NCI-H510A (cell line): ENCODE results near the gene MTX1.
A peak's percentile ranks its signal among the peaks of the same experiment; 100 is the strongest.
"Not testable (repeated sequence)": the region's sequence is repeated elsewhere in the genome, so short reads cannot be mapped to it uniquely, and the experiment has no call there.

Experiments used
- DNase-seq: peaks from one replicate; lab custom pipeline; 2025; lab: John Stamatoyannopoulos, UW

MTX1 gene

DNA sequence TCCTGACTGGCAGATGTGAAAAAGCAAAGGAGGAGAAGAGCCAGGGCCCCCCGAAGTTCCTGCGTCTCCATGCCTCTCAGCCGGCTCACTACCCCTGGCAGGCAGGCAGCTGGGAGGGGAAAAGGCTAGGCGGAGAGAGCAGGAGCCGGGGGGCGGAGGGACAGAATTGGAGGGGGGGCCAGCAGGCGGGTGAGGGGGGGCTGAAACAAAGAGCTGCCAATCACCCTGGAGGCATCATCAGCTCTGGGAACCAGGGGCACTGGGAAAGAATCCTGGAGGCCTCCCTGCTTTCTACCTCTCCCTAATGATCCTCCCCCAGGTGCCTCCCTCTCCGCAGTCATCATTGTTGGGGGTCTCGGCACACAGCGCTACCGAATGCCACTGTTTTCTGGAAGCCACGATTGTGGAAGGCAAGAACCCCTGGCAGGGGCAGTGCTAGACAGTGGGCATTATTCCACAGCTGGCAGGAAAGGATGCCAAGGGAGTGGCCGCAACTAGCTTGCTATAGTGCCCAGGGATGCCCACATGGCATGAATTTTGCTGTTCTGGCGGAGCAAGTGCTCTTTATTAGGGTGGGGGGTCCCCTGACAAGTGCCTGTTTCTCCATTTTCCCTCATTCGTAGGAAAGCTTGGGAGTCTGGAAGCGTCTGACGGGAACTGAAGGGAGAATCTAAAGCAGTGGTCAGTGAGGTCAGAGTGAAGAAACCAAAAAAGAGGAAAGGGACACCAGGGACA lies 522 bp upstream of the MTX1 start, which contains the start of gene THBS3:
Gene THBS3, minus strand, starts transcription at position 92 of the 735 bp plus-strand sequence. Its CDS starts 21 bp downstream, at position 71.
- DNase-seq, result no peak

- no peak for DNase-seq
These were observed 822 bp downstream of the MTX1 start for GRCh38 chr1:155209312-155209721.

DNA sequence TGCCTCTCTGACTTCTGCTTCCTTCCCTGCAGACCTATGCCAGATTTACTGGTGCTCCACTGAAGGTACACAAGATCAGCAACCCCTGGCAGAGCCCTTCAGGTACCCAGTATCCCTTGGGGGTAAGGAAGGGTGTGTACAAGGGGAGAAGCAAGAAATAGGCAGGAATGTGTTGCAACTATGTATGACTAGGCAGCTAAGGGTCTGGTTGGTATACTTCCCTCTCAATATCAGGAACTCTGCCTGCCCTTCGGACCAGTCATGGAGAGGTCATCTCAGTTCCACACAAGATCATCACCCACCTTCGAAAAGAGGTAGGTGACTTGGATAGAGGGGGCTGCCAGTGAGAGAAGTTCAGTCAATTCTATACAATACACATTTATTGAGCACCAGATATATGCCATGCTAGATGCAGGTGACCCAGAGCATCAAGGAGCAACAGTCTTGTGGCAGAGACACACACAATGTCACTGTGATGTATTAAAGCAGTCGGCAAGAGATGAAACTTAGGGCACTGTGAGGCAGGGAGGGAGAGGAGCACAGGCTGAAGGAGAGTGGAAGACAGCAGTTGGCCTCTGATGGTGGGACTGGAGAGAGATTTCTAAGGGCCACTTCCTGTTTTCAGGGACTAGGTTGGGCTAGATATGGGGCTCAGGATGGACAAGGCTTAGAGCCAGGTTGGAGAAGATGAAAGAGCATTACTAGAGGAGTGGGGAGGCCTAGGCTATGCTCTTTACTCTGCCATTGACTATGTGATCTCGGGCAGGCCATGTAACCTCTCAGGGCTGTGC lies 2.0 kb downstream of the MTX1 start:
- DNase-seq, result no peak

DNA sequence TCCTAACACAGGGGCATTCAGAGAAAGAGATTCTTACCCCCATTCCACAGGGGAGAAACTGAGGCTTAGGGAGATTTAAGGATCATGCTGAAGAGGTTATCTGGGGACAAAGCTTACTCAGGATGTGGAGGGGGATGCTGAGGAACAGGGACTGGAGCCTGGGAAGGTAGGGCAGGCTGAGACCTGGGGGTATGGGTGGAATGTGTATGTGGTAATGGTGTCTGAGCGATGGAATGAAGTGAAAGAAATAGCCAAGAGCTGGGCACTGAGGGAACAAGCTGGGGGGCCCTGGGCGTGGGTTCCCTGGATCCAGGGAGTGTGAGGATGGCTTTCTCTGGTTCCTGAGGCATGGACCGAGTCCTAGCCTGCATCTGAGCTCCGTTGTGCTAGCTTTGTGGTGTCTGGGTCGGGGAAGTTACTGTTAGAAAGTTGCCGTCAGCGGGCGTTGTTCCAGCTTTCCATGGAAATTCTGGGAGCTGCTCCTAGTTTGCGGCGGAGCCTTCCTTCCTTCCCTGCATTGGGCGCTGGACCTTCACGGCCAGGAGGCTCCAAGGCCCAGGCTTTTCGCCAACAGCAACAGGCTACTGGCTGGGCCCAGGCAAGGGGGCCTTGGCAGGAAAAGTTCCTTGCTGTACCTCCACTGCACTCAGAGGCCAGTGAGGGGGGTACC lies 3.0 kb downstream of the MTX1 start:
- DNase-seq, result not testable (repeated sequence)

DNA sequence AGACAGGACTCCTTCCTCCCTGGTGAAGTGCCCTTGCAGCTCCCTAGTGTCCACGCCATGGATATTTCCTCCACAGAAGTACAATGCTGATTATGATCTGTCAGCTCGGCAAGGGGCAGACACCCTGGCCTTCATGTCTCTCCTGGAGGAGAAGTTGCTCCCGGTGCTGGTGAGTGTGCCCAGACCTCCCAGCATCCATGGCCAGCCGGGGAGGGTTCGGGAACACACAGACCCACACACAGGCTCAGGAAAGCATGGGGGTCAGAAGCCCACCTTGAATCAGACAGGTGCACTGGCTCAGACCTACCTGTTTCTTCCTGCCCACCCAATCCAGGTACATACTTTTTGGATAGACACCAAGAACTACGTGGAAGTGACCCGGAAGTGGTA lies 3.6 kb downstream of the MTX1 start:
- not testable (repeated sequence) for DNase-seq

DNA sequence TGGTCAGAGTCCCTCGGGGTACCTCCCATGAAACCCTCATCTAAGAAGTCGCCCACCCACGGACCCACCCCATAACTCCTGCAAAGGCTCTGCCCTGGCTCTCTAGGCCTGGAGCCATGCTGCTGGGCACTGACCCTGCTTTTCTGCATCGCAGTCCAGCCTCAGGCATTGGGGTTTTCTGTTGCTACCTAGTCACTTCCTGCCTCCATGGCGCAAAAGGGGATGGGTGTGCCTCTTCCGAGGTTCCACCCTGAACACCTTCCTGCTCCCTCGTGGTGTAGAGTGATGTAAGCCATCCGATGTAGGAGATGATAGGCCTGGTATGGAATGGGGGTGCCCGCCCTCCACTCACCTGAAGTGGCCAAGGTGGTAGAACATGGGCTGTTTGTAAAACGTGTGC lies 6.2 kb downstream of the MTX1 start:
- not testable (repeated sequence) for DNase-seq

GRCh38 chr1:155218854-155219591 lies 10.5 kb downstream of the MTX1 start:
- DNase-seq, result peak; percentile 41

DNA sequence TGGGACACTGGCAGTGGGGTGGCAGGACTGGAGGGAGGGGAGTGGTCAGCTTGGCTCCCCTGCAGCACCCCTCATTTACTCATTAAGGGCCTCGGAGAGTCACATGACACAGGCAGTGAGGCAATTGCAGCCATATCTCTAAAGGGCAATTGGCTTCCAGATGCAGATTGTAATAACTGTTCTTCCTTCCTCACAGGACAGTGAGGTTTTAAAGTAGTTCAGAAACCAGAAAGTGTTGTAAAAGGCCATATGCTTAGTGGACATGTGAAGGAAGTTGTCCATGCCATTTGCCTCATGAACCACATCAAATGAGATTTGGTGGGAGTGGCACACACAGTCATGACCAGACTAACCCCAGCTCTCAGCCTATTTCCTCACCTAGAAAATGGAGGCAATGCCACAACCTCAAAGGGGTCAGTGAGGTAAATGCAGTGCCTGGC lies 11.1 kb downstream of the MTX1 start:
- DNase-seq, result no peak

- not testable (repeated sequence) for DNase-seq
These were observed 11.9 kb downstream of the MTX1 start for GRCh38 chr1:155220211-155220965.

DNA sequence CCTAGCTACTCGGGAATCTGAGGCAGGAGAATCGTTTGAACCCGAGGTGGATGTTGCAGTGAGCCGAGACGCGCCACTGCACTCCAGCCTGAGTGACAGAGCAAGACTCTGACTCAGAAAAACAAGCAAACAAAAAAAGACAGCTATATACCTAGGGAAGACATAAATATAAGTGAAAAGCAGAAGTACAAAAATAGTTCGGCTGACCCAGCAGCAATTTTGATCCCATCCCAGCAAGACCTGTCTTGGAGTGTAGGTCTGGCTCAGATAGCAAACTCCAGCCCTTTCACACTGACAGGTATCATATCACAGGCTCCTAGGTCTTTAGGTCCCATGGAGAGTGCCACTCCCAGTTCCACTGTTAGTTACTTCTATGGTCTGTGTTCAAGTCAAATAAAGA lies 14.6 kb downstream of the MTX1 start:
- no peak for DNase-seq

GRCh38 chr1:155225404-155225759 lies 16.9 kb downstream of the MTX1 start:
- not testable (repeated sequence) for DNase-seq

- DNase-seq, result peak; percentile 53
These were observed 17.9 kb downstream of the MTX1 start for GRCh38 chr1:155226188-155226909.

DNA sequence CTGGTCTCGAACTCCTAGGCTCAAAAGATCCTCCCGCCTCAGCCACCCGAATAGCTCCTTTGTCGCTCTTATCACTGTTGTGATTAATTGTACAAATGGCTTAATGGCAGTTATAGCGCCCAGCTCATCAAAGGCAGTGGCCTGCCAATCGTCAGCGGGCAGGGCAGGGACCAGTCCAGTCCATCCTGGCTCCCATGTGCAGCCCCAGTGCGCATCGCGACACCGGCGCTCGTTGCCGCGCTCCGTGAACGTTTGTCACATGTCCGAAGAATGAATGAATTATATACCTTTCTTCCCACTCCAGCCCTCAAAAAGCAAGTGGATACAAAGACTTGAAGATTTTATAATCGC lies 18.4 kb downstream of the MTX1 start:
- DNase-seq, result peak; percentile 53

- peak; percentile 97 for DNase-seq
These were observed 19.0 kb downstream of the MTX1 start for GRCh38 chr1:155227261-155228095.

- no peak for DNase-seq
These were observed 19.6 kb downstream of the MTX1 start for GRCh38 chr1:155228096-155228427.

- DNase-seq, result not testable (repeated sequence)
These were observed 22.8 kb downstream of the MTX1 start for GRCh38 chr1:155231302-155231701.

DNA sequence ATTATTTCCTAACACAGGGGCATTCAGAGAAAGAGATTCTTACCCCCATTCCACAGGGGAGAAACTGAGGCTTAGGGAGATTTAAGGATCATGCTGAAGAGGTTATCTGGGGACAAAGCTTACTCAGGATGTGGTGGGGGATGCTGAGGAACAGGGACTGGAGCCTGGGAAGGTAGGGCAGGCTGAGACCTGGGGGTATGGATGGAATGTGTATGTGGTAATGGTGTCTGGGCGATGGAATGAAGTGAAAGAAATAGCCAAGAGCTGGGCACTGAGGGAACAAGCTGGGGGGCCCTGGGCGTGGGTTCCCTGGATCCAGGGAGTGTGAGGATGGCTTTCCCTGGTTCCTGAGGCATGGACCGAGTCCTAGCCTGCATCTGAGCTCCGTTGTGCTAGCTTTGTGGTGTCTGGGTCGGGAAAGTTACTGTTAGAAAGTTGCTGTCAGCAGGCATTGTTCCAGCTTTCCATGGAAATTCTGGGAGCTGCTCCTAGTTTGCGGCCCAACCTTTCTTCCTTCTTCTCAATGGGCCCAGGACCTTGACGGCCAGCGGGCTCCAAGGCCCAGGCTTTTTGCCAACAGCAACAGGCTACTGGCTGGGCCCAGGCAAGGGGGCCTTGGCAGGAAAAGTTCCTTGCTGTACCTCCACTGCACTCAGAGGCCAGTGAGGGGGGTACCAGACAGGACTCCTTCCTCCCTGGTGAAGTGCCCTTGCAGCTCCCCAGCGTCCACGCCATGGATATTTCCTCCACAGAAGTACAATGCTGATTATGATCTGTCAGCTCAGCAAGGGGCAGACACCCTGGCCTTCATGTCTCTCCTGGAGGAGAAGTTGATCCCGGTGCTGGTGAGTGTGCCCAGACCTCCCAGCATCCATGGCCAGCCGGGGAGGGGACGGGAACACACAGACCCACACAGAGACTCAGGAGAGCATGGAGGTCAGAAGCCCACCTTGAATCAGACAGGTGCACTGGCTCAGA lies 23.8 kb downstream of the MTX1 start:
- DNase-seq, result not testable (repeated sequence)

DNA sequence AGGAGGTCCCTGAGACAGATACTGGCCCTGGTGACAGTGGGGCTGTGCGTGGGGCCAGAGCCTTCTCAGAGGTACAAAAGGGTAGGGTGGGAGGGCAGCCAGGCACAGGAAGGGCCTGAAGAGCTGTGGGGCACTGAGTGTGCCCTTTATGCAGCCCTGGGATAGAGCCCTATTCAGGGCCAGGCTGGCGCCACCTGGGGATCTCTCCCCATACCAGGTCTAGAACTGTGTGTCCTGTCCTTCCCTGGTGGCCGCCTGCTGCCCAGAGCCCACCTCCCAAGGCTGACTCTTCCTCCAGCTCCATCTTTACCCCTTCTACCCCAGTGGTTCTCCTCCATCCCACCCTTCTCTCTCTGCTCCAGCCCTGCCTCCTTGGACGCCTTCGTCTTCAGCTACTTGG lies 25.0 kb downstream of the MTX1 start:
- not testable (repeated sequence) for DNase-seq

DNA sequence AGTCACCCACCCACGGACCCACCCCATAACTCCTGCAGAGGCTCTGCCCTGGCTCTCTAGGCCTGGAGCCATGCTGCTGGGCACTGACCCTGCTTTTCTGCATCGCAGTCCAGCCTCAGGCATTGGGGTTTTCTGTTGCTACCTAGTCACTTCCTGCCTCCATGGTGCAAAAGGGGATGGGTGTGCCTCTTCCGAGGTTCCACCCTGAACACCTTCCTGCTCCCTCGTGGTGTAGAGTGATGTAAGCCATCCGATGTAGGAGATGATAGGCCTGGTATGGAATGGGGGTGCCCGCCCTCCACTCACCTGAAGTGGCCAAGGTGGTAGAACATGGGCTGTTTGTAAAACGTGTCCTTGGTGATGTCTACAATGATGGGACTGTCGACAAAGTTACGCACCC lies 26.9 kb downstream of the MTX1 start:
- DNase-seq, result not testable (repeated sequence)
